ENCODE data around the gene ZBTB18.
A peak's percentile ranks its signal among the peaks of the same experiment; 100 is the strongest.

ZBTB18 gene

DNA sequence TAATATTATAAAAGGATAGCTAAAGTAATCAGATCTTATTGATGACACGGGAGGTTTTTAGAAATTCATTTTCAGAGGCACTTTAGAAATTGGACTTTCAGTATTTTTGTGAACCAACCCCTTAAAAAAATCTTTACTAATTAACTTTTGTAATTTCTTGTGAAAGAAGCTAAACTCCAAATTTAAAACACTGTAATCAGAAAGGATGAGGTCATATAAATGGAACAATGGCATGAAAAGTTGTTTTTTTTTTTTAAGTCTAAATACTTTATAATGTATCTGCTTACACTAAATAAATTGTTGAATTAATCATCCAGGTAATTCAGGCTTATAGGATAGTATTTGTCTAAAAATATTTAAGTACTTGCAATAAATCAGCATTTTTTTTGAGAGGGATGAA, 9.0 kb downstream of the ZBTB18 start:
- H3K27ac ChIP-seq = no peak overlapping the region
- DNase-seq (ENCODE audit: low read depth, low spot score) = no peak

DNA sequence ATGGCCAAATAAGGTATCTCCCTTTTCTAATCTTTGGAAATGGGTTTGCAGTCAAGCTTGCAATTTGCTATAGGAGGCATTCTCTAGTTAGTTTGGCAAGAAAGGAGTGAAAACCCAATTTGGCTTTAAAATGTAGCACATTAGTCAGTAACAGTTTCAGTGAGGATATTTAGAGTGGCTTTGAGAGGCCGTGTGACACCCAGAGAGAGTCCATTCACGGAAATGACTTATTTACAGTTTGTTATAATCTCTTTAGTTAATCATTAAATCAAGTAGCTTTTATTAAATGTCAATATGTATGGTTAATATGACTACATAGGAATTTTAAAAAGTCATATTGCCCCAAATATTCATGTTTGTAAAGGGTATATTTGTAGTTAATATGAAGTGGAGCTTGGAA, 9.6 kb downstream of the ZBTB18 start:
- H3K27ac ChIP-seq = no peak overlapping the region

DNA sequence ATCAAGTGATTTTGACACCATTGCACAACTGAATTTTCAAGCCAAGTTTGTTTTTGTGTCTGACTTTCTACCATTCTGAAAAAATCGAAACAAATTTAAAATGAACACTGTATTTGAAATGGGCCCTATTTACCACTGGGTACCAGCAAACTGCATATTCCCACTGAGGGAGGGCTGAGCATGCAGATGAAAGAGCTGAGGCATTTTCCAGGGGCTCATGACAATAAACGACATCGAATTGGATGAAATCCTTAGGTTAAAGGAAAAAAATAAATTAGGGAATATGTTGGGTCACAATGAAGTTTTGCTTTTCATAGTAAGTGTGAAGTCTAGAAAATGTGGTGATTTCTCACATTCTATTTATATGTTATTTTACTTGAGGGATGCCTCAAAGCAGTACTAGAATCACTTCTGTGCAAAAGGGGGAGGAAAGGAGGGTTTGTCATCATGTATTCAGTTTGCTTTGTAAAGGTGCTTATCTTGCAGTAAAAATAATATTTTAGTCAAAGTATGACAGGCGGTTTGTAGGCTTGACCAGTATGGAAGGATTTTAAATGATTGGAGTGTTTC, 11.2 kb downstream of the ZBTB18 start:
- DNase-seq (ENCODE audit: low read depth, low spot score) = no peak

More for the DNA sequence above, 9.6 kb downstream of the ZBTB18 start:
- DNase-seq (ENCODE audit: low read depth, low spot score) = no peak

DNA sequence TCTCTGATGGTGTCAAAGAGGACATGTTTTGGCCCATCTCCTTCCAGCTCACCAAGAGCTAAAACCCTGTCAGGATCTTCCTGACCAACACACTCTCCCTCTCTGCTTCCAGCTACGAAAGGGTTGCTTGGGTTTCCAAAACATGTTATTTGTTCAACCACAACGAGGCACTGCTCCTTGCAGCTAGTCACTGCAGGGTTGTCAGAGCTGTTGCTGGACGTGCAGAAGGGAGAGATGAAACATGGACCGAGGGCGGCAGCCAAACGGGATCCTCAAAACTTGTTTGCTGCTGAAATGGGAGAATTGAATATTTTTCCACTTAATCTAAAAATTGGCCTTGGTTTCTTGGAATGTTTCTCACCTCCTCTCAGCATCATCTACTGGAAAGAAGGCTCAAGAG, 12.4 kb downstream of the ZBTB18 start:
- DNase-seq (ENCODE audit: low read depth, low spot score) = no peak
- H3K27ac ChIP-seq = no peak overlapping the region

More for the DNA sequence above, 11.2 kb downstream of the ZBTB18 start:
- H3K27ac ChIP-seq = no peak overlapping the region

DNA sequence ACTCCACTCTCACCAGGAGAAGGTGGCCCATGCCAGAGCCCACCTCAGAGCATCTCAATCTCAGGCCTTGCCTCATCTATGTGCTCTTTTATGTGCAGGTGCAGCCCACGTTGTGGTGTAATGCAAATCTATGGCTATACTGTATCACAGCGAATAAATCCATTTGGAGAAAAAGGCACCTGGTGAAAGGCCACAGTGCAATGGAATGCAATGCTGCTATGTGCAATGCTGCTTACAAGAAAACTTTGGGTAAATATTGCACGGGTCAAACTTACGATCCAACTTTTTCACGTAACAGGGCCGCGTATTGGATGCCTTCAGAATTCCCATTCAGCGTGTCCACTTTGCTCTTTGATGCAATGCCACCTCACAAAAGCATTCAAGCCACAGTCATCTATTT, 13.5 kb downstream of the ZBTB18 start:
- H3K27ac ChIP-seq = no peak overlapping the region
- DNase-seq (ENCODE audit: low read depth, low spot score) = no peak

DNA sequence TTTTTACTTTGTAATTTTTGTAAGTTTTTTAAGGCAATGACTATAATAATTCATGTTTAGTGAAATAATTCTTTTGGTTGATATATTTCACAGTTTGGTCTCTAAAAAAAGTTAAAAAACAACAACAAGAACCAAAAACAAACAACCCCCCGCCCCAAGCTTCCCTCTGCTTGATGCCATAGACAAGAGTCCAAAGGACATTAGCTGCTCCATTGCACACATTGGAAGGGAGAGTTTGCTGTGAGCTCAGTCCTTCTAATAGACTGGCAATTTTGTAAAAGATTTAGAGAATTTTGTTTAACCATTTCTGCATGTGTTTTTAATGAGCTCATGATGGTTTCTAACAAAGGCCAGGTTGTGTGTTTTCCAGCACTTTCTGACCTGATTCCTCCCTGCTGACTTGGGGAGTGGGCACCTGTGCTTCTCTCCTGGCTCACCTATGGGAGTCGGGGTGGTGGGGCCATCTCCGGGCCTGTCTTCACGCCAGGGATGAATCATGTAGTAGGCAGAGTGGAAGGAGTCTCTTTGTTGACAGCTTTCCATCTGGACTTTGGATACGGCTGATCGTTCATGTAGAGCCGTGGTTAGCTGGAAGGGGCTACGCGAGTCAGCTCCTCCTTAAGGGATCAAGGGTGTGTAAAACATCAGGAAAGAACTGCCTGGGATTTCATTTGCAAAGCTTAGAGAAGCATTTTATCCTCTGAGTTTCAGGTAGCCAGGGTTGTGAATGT, 14.1 kb downstream of the ZBTB18 start:
- DNase-seq (ENCODE audit: low read depth, low spot score) = no peak
- no peak overlapping the region for H3K27ac ChIP-seq

DNA sequence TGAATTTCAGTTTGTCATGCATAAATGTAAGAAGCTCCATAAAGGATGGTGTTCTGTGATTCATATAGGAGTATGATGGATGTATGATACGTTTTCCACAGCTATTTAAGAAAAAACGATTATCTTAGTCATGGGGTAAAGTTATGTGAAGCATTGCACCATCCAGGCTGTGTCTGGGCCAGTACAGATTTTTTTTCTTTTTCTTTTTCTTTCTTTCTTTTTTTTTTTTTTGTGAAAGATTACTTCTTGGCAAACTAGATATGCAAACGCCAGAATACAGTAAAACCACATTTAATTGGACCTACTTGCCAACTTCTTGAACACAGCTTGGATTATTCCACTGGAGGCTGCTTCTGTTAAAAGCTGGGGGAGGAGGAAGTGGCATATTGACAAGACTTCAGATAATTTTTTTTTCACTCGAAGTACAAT, 14.9 kb downstream of the ZBTB18 start:
- no peak for DNase-seq (ENCODE audit: low read depth, low spot score)
- peak overlapping the region; percentile 20 for H3K27ac ChIP-seq

DNA sequence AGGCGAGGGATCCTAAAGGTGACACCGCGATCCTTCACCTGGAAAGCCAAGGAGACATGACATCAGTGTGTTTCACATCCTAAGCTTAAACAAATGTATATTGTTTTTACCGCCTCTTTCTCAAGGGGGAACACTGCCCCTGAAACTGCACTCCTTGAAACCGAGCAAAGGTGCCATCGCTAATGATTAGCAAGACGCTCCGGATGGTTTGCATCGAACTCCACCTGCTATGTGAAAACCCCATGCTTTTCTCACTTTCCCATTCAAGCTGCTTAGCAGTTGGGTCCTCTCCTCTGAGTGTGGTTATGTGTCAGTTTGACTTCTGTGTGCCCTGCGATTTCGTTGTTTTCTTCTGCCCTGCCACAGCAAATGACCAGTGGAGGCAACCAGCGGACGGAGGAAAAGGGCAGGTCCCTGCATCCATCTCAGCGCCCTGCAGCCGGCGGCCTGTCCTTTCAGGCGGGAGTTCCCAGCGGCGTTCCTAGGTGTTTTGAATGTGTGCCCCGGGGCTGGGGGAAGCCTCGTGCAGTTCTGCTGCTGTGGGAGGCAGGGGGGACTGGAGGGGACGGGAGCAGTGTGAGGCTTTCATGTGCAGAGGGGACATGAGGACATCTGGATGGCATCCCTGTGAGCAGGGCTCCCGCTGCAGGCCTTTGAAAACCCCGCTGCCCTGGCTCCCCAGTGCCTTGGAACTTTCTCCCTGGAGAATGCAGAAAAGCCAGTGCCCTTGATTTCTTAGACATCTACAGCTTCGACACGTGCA, 16.1 kb downstream of the ZBTB18 start:
- no peak for DNase-seq (ENCODE audit: low read depth, low spot score)

DNA sequence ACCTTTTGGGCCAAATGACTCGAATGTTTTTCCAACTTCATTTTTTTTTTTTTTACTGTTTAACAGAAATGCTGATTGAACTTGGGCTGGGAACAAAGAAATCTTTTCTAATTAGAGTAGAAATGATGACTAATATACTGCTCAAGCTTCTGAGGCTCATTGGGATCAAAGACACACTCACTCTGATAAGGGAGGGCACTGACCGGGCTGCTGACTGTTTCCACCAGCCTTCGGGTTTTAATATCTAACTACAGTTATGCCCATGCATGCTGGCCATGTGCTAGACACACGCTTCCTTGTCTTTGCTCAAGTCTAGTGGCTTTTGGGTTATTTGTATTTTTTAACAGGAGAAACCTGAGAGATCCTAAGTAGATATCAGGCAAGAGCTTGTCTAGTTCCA, 16.8 kb downstream of the ZBTB18 start:
- H3K27ac ChIP-seq = no peak overlapping the region
- no peak for DNase-seq (ENCODE audit: low read depth, low spot score)

More for the DNA sequence above, 16.1 kb downstream of the ZBTB18 start:
- no peak overlapping the region for H3K27ac ChIP-seq

DNA sequence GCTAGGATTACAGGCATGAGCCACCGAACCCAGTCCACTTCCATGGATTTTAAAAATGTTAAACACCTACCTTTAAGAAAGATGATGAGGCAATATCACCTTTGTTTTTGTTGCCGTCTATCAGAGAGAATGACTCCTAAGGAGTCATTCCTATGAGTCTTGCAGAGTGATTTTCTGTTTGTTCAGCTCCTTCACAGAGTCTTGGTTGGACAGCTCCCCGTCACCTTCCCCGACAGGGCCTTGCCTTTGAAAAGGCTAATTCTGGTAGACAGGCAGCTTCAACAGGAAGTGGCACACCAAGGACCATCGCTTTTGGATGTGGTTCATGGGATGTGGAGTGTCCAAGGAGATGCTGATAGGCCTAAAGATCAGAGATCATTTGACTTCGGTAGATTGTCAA, 17.5 kb downstream of the ZBTB18 start:
- DNase-seq (ENCODE audit: low read depth, low spot score) = no peak
- H3K27ac ChIP-seq = no peak overlapping the region

DNA sequence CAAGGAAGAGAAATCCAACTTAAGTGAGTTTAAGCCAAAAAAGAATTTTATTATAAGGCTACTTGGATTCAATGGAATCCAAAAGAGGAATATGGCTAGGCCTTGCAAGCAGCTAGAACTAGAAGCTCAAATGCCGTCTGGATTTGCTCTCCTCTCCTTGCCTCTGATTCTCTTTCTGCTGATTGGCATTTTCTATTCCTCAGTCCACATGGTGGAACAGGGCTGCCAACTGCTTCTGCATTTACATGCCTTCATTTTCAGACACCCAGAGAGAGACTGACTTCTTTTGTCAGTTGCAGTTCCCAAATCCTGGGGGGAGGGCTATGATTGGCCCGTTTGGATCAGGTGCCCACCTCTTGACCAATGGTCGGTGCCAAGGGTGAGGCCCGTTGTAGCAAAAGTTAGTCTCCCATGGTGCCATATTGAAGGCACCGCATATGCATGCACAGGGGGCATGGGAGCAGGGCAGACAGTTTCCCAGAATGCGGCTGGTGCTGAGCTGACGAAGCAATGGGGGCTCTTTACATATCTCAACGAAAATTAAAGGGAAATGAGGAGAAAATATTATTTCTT, 18.3 kb downstream of the ZBTB18 start:
- H3K27ac ChIP-seq = no peak overlapping the region

DNA sequence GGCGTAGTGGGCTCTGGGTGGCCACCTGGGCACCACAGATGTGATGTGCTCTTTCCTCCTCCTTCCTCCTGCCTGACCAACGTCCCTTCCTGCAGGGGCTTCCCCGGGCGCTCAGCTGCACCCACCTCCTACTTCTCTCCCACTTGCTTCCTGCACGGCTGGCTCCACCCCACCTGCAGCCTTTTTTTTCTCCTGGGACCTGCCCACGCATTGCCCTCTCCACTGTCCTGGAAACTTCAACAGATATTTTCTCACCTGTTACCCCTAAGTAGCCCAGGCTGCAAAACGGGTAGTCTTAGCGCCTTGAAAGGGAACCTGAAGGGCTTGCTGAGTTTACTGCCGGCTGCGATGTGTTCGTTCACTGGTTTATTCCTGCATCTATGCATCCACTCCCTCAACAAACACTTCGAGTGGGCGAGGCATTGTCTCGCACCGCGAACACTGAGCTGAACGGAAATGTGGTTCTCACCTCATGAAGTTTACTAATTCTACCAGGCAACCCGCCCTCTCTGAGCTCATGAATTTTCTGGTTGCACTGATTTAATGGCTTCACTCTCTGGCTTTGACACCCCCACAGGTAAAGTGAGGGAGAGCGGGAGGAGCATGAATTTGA, 23.6 kb downstream of the ZBTB18 start:
- no peak overlapping the region for H3K27ac ChIP-seq
- no peak for DNase-seq (ENCODE audit: low read depth, low spot score)

More for the DNA sequence above, 18.3 kb downstream of the ZBTB18 start:
- no peak for DNase-seq (ENCODE audit: low read depth, low spot score)

DNA sequence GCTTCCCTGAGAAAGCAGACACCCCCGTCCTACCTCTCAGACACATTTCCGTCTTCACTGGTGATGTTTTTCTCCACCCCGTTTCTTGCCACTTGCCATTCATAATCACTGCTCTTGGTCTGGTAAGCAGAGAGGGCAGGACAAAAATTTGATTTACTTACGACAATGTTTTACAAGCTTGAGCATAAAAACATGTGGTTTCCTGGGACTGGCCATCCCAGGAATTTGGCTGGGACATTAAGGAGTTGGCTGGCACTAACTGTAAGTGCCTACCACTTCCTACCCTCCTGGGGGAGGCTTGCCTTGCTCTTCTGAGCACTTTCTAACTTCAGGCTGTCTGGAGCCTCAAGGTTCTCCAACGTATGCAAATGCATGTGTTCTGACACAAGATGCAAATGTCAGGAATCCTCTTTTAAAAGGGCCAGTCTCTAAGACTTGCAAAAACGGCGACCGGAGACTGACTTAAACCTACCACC, 24.2 kb downstream of the ZBTB18 start:
- H3K27ac ChIP-seq = no peak overlapping the region
- no peak for DNase-seq (ENCODE audit: low read depth, low spot score)

DNA sequence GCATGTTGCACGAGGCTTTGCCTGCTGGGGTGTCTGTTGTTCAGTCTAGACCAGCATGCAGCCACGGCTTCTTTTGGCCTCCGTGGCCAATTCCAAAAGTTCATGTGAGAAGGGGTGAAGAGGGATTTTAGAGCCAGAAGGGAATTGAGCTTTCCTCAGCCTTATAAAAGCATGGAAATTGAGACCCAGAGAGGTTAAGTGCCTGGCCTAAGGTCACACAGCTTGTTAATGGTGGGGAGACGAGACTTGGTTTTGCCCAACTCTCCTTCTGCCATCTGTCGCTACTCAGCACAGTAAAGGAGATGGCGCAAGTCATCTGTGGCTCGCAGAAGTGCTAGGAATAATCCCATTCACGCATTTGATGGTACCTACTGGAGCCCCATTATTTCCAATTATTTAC, 25.7 kb downstream of the ZBTB18 start:
- no peak for DNase-seq (ENCODE audit: low read depth, low spot score)
- no peak overlapping the region for H3K27ac ChIP-seq

DNA sequence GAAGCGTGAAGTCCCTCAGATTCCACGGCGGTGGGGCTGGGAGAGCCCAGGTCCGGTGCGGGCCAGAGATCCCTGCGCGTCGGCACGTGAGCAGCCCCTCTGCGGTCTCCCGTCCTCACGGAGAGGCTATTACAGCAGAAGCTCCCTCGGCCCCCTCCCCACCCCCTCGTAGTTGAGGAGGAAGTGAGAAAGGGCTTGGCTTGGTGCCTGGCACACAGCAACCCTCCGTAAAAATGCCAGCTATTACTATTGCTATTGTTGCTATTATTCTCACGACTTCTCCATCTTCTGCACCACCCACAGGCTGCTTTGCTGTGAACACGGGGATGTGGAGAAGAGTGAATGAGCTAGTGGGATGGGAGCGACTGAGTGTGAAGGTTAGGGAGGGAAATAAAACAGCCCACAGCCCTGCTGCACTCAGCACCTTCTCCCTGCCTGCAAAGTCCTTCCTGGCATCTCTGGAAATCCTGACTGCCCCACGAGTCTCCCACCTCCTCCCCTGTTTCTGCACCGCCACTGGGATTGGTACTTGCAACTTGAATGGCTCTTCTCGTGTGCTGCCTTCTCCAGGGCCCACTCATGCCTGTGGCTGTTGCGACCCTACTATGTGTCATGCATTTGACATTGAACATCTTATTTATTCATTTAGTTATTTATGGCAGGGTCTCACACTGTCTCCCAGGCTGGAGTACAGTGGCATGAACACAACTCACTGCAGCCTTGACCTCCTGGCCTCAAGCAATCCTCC, 26.6 kb downstream of the ZBTB18 start:
- no peak for DNase-seq (ENCODE audit: low read depth, low spot score)
- no peak overlapping the region for H3K27ac ChIP-seq

DNA sequence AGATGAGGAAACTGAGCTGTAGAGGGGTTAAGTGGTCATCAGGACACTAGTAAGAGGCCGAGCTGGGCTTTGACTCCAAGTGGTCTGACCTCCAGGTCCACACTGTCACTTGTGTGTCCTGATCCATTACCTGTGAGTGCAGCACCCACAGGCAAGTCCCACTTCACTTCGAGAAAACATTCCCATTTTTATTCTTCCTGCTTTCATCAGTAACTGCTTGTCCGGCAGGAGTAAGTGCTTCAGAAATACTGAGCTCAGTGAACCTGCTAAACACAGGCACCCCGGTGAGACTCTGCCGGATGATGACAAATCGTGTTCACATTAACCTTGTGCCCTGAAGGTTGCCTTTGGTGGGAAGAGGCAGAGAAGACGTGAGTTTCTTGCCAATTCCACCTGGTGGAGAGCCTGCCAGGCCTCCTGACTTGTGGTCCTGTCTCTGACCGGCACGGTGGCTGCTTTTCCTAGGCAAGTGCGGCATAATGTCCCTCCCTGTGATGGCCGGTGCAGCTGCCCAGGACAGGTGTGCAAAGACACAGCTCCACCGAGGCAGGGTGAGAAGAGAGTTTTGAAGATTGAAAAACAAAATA, 29.4 kb downstream of the ZBTB18 start:
- DNase-seq (ENCODE audit: low read depth, low spot score) = no peak
- no peak overlapping the region for H3K27ac ChIP-seq

DNA sequence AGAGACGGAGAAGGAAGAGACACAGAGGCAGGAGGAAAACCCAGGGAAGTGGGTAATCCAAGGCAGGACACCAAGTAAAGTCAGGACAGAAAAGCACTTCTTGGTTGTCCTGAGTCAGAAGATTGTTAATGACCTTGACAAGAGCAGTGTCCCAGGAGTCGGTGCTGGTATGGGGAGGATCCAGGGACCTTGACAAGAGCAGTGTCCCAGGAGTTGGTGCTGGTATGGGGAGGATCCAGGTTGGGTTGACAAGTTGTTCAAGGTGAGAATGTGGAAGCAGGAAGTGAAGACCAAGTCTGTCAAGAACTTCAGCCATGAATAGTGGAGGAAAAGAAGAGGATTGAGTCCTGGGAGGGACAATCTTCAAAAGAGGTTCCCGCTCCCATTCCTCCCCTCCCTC, 31.9 kb downstream of the ZBTB18 start:
- DNase-seq (ENCODE audit: low read depth, low spot score) = no peak
- no peak overlapping the region for H3K27ac ChIP-seq

DNA sequence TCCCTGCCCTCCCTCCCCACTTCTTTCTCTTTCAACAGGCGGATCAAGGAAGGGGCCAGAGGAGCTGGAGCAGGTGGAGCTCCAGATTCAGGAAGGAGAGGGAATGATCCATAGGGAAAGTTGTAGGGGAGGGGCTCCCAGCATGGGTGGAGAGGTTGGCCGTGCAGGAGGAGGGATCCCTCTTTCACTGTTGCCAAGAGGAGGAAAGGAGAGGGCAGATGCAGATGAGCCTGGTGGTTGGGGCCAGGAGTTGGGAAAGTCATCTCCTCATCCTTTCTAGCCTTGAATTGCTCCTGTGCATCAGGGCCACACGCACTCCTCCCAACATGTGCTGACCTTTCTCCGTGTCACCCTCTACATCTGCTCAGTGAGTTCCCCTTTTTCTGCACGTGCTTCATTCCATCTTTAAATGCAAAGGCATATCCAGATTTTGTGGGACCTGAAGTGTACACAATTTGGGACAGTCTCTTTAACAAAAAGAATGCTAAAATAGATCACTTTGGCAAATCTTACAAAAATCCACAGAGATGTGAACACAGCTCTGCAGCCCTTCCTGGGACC, 32.4 kb downstream of the ZBTB18 start:
- no peak for DNase-seq (ENCODE audit: low read depth, low spot score)
- no peak overlapping the region for H3K27ac ChIP-seq

DNA sequence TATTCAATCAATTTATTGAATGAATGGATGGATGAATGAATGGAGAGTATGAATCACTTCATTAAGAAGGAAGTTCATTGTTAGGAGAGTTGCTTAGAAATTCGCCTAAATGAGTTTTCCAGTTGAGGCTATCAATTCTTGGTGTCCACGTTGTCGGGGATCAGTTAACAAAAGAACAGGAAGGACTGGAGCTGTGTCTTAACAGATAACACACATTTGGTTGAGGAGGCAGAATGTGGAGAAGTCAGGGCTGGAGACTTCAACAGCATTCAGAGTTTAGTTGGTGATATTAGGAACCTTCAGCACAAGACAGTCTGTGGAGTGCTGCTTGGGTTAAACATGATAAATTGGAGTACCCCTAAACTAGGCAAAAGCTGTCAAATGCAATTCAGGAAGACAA, 33.7 kb downstream of the ZBTB18 start:
- no peak for DNase-seq (ENCODE audit: low read depth, low spot score)
- no peak overlapping the region for H3K27ac ChIP-seq
